ENCODE data around the gene LFNG. TPM values are rescaled to one million over a fixed set of nuclear protein-coding genes. Genes with fewer than 3 reads are reported as not detected.
A peak's percentile ranks its signal among the peaks of the same experiment; 100 is the strongest.

The LFNG gene
- total and polyA plus RNA-seq, 10 donors = 21.2 to 47.4 (median 34.0) TPM

GRCh38 chr7:2564970-2565540 is 45.5 kb downstream of the LFNG start:
- H3K27me3 ChIP-seq (replicated peaks in 1 of 7) = no peaks in the 10 kb centered on the region
- peaks cover 0 to 5% (median 0%) of the 10 kb centered on the region in 6 donors for H3K36me3 ChIP-seq
- H3K27ac ChIP-seq = no peak overlapping the region
- no peak overlapping the region for H3K4me3 ChIP-seq
- intact Hi-C loops (cut with DNase I; ENCODE audit: low total_unique reads) = no loop called here
- peak; percentile 50 for DNase-seq
- no peak for TF ChIP-seq CTCF (IDR thresholded peaks at IDR 0.05 in 8 of 11, conservative IDR thresholded peaks at IDR 0.05 in 3 of 11)
- no peak for TF ChIP-seq POLR2AphosphoS5 (IDR thresholded peaks at IDR 0.05)
- TF ChIP-seq POLR2A (IDR thresholded peaks at IDR 0.05) = no peak
- WGBS, 5 donors = 75 to 92% (median 83%) methylated on average over 12 of the region's 12 CpGs
- peaks cover 0 to 57% (median 24%) of the 10 kb centered on the region in 6 donors for H3K4me1 ChIP-seq
- H3K9me3 ChIP-seq = no peaks in the 10 kb centered on the region

GRCh38 chr7:2566348-2566889 is 46.8 kb downstream of the LFNG start:
- Histone ChIP-seq H3K27me3 (replicated peaks in 1 of 7) (no peaks in the 10 kb centered on the region), H3K4me3 (peak overlapping the region in 1 of 8 donors; percentile 9), H3K4me1 (peaks cover 0 to 45% (median 19%) of the 10 kb centered on the region in 6 donors), H3K27ac (peak overlapping the region in 2 of 8 donors; percentile 26 to 37), H3K36me3 (peaks cover 0 to 6% (median 0%) of the 10 kb centered on the region in 6 donors), H3K9me3 (no peaks in the 10 kb centered on the region)
- TF ChIP-seq CTCF (IDR thresholded peaks at IDR 0.05 in 8 of 11, conservative IDR thresholded peaks at IDR 0.05 in 3 of 11) = no peak
- TF ChIP-seq POLR2A (IDR thresholded peaks at IDR 0.05) = no peak
- no peak for TF ChIP-seq POLR2AphosphoS5 (IDR thresholded peaks at IDR 0.05)
- intact Hi-C loops (cut with DNase I; ENCODE audit: low total_unique reads) = no loop called here
- WGBS, 5 donors = 68 to 81% (median 75%) methylated on average over 8 of the region's 8 CpGs
- peak; percentile 29 for DNase-seq

GRCh38 chr7:2566890-2567678 is 47.5 kb downstream of the LFNG start:
- Histone ChIP-seq H3K4me3 (peak overlapping the region in 1 of 8 donors; percentile 9), H3K4me1 (peaks cover 0 to 39% (median 19%) of the 10 kb centered on the region in 6 donors), H3K36me3 (peaks cover 0 to 13% (median under 1%) of the 10 kb centered on the region in 6 donors), H3K27ac (peak overlapping the region in 2 of 8 donors; percentile 26 to 37), H3K9me3 (no peaks in the 10 kb centered on the region), H3K27me3 (replicated peaks in 1 of 7) (no peaks in the 10 kb centered on the region)
- peak in 1 of 3 donors; percentile 38 for TF ChIP-seq POLR2AphosphoS5 (IDR thresholded peaks at IDR 0.05)
- TF ChIP-seq CTCF (IDR thresholded peaks at IDR 0.05 in 8 of 11, conservative IDR thresholded peaks at IDR 0.05 in 3 of 11) = peak in 1 of 11 experiments; percentile 3
- TF ChIP-seq POLR2A (IDR thresholded peaks at IDR 0.05) = no peak
- 65 to 82% (median 78%) methylated on average over 28 of the region's 28 CpGs for WGBS, 5 donors
- intact Hi-C loops (cut with DNase I; ENCODE audit: low total_unique reads) = no loop called here
- peak; percentile 80 for DNase-seq

All from spleen (tissue), 11 donors.